ENCODE data around the gene HSD17B11.

The HSD17B11 gene

GRCh38 chr4:87360338-87360935 lies 30.6 kb downstream of the HSD17B11 start:
- TF ChIP-seq, protein P1, sequence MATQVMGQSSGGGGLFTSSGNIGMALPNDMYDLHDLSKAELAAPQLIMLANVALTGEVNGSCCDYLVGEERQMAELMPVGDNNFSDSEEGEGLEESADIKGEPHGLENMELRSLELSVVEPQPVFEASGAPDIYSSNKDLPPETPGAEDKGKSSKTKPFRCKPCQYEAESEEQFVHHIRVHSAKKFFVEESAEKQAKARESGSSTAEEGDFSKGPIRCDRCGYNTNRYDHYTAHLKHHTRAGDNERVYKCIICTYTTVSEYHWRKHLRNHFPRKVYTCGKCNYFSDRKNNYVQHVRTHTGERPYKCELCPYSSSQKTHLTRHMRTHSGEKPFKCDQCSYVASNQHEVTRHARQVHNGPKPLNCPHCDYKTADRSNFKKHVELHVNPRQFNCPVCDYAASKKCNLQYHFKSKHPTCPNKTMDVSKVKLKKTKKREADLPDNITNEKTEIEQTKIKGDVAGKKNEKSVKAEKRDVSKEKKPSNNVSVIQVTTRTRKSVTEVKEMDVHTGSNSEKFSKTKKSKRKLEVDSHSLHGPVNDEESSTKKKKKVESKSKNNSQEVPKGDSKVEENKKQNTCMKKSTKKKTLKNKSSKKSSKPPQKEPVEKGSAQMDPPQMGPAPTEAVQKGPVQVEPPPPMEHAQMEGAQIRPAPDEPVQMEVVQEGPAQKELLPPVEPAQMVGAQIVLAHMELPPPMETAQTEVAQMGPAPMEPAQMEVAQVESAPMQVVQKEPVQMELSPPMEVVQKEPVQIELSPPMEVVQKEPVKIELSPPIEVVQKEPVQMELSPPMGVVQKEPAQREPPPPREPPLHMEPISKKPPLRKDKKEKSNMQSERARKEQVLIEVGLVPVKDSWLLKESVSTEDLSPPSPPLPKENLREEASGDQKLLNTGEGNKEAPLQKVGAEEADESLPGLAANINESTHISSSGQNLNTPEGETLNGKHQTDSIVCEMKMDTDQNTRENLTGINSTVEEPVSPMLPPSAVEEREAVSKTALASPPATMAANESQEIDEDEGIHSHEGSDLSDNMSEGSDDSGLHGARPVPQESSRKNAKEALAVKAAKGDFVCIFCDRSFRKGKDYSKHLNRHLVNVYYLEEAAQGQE (IDR thresholded peaks at IDR 0.05; ENCODE audit: insufficient replicate concordance, low read depth), result no peak
- TF ChIP-seq GABPA (IDR thresholded peaks at IDR 0.05; ENCODE audit: low read depth) (no peak), CTCF (IDR thresholded peaks at IDR 0.05; ENCODE audit: insufficient read depth, low read length) (no peak), POLR2AphosphoS5 (IDR thresholded peaks at IDR 0.05; ENCODE audit: low read depth) (no peak), SPI1 (IDR thresholded peaks at IDR 0.05; ENCODE audit: borderline replicate concordance, low read depth) (no peak)
- no peak overlapping the region for H3K27ac ChIP-seq (replicated peaks)
- H3K27me3 ChIP-seq (ENCODE audit: insufficient read depth, poor library complexity, severe bottlenecking), result no peaks in the 10 kb centered on the region
- no peak for DNase-seq (ENCODE audit: low read depth in 1 of 2, low spot score in 1 of 2)
- H3K4me3 ChIP-seq (replicated peaks; ENCODE audit: insufficient read depth, low read length), result no peak overlapping the region

DNA sequence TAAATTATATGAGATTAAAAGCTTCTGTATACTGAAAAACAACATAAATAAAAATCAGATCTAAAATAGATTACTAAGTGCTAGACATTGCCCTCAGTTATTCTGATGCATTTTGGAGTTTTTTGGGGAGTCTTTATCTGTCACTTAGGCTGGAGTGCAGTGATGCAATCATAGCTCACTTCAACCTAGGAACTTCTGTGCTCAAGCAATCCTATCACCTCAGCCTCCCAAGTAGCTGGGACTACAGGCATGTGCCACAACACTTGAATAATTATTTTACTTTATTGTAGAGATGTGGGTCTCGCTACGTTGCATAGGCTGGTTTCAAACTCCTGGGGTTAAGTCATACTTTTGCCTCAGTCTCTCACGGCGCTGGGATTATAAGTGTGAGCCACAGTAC lies 31.7 kb downstream of the HSD17B11 start:
- no peak overlapping the region for H3K4me3 ChIP-seq (replicated peaks; ENCODE audit: insufficient read depth, low read length)
- TF ChIP-seq CTCF (IDR thresholded peaks at IDR 0.05; ENCODE audit: insufficient read depth, low read length) (no peak), GABPA (IDR thresholded peaks at IDR 0.05; ENCODE audit: low read depth) (no peak), SPI1 (IDR thresholded peaks at IDR 0.05; ENCODE audit: borderline replicate concordance, low read depth) (no peak), POLR2AphosphoS5 (IDR thresholded peaks at IDR 0.05; ENCODE audit: low read depth) (no peak)
- TF ChIP-seq, protein P1 (IDR thresholded peaks at IDR 0.05; ENCODE audit: insufficient replicate concordance, low read depth), result no peak
- no peaks in the 10 kb centered on the region for H3K27me3 ChIP-seq (ENCODE audit: insufficient read depth, poor library complexity, severe bottlenecking)
- DNase-seq (ENCODE audit: low read depth in 1 of 2, low spot score in 1 of 2), result no peak
- H3K27ac ChIP-seq (replicated peaks), result no peak overlapping the region

- Histone ChIP-seq H3K4me3 (replicated peaks; ENCODE audit: insufficient read depth, low read length) (no peak overlapping the region), H3K27ac (replicated peaks) (no peak overlapping the region), H3K27me3 (ENCODE audit: insufficient read depth, poor library complexity, severe bottlenecking) (no peaks in the 10 kb centered on the region)
- no peak for TF ChIP-seq CTCF (IDR thresholded peaks at IDR 0.05; ENCODE audit: insufficient read depth, low read length)
- TF ChIP-seq GABPA (IDR thresholded peaks at IDR 0.05; ENCODE audit: low read depth), result no peak
- TF ChIP-seq SPI1 (IDR thresholded peaks at IDR 0.05; ENCODE audit: borderline replicate concordance, low read depth), result no peak
- TF ChIP-seq, protein P1 (IDR thresholded peaks at IDR 0.05; ENCODE audit: insufficient replicate concordance, low read depth), result no peak
- no peak for TF ChIP-seq POLR2AphosphoS5 (IDR thresholded peaks at IDR 0.05; ENCODE audit: low read depth)
- no peak for DNase-seq (ENCODE audit: low read depth in 1 of 2, low spot score in 1 of 2)
Measured at GRCh38 chr4:87356832-87357526, 34.0 kb downstream of the HSD17B11 start.
